ENCODE data around the gene S100B.
A peak's percentile ranks its signal among the peaks of the same experiment; 100 is the strongest.
"Not testable (repeated sequence)": the region's sequence is repeated elsewhere in the genome, so short reads cannot be mapped to it uniquely, and the experiment has no call there.

S100B gene

GRCh38 chr21:46604975-46605766 is at the start of gene S100B:
Gene S100B (minus strand): TSS chr21:46605082. CDS start chr21:46602415, 2,667 bp downstream.
- DNase-seq (ENCODE audit: low read depth in 2 of 2), result no peak

GRCh38 chr21:46651121-46651520 is 46.2 kb upstream of the S100B start:
- DNase-seq (ENCODE audit: low read depth in 2 of 2), result no peak

- DNase-seq (ENCODE audit: low read depth in 2 of 2), result no peak
Observed at GRCh38 chr21:46650476-46651098, 45.7 kb upstream of the S100B start.

- DNase-seq (ENCODE audit: low read depth in 2 of 2), result no peak
Observed at GRCh38 chr21:46649356-46649755, 44.5 kb upstream of the S100B start.

GRCh38 chr21:46648539-46648938 is 43.7 kb upstream of the S100B start:
- DNase-seq (ENCODE audit: low read depth in 2 of 2), result no peak

- DNase-seq (ENCODE audit: low read depth in 2 of 2), result no peak
Observed at GRCh38 chr21:46646541-46647154, 41.8 kb upstream of the S100B start.

- DNase-seq (ENCODE audit: low read depth in 2 of 2), result no peak
Observed at GRCh38 chr21:46645840-46646239, 41.0 kb upstream of the S100B start.

GRCh38 chr21:46643379-46644177 is 38.7 kb upstream of the S100B start:
- DNase-seq (ENCODE audit: low read depth in 2 of 2), result no peak

GRCh38 chr21:46641656-46642055 is 36.8 kb upstream of the S100B start:
- no peak for DNase-seq (ENCODE audit: low read depth in 2 of 2)

GRCh38 chr21:46639489-46640386 is 34.9 kb upstream of the S100B start:
- DNase-seq (ENCODE audit: low read depth in 2 of 2), result no peak

- DNase-seq (ENCODE audit: low read depth in 2 of 2), result no peak
Observed at GRCh38 chr21:46637952-46638746, 33.3 kb upstream of the S100B start.

- DNase-seq (ENCODE audit: low read depth in 2 of 2), result no peak
Observed at GRCh38 chr21:46636550-46637285, 31.8 kb upstream of the S100B start.

GRCh38 chr21:46636181-46636512 is 31.3 kb upstream of the S100B start:
- no peak for DNase-seq (ENCODE audit: low read depth in 2 of 2)

- DNase-seq (ENCODE audit: low read depth in 2 of 2), result peak; percentile 93 to 98
Observed at GRCh38 chr21:46635324-46636180, 30.7 kb upstream of the S100B start, which contains the start of gene PRMT2. Gene PRMT2 (plus strand): TSS chr21:46635674. CDS start chr21:46636952, 1,278 bp downstream.

GRCh38 chr21:46634966-46635323 is 30.1 kb upstream of the S100B start:
- DNase-seq (ENCODE audit: low read depth in 2 of 2), result peak in 1 of 2 donors; percentile 17

GRCh38 chr21:46634427-46634826 is 29.5 kb upstream of the S100B start:
- DNase-seq (ENCODE audit: low read depth in 2 of 2), result no peak

GRCh38 chr21:46633566-46633965 is 28.7 kb upstream of the S100B start:
- no peak for DNase-seq (ENCODE audit: low read depth in 2 of 2)

- not testable (repeated sequence) for DNase-seq (ENCODE audit: low read depth in 2 of 2)
Observed at GRCh38 chr21:46630915-46631314, 26.0 kb upstream of the S100B start.

GRCh38 chr21:46628868-46629267 is 24.0 kb upstream of the S100B start:
- no peak for DNase-seq (ENCODE audit: low read depth in 2 of 2)
